ENCODE results near the gene OR6N1.

The OR6N1 gene

DNA sequence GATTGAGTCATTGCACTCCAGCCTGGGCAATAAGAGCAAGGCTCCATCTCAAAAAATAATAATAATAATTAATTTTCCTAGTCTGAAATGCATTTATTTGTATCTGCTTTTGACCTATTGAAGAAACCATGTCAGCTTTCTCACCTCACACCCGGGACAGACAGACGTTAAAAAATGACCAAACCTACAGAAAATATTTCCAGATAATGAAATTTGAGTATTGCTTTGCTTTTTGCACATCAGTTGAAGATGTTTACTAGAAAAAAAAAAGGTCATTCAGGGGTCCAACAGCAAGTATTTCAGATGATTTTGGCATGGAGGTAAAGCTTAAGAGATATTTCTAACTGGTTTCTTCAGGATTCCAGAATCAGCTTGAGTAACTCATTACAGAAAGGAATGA is 17.6 kb downstream of the OR6N1 start, which contains the start of gene OR6K6:
Gene OR6K6 (plus strand): TSS at position 301 of the 400 bp plus-strand sequence. CDS start 168 bp downstream, outside the sequence.
- TF ChIP-seq, protein P1, sequence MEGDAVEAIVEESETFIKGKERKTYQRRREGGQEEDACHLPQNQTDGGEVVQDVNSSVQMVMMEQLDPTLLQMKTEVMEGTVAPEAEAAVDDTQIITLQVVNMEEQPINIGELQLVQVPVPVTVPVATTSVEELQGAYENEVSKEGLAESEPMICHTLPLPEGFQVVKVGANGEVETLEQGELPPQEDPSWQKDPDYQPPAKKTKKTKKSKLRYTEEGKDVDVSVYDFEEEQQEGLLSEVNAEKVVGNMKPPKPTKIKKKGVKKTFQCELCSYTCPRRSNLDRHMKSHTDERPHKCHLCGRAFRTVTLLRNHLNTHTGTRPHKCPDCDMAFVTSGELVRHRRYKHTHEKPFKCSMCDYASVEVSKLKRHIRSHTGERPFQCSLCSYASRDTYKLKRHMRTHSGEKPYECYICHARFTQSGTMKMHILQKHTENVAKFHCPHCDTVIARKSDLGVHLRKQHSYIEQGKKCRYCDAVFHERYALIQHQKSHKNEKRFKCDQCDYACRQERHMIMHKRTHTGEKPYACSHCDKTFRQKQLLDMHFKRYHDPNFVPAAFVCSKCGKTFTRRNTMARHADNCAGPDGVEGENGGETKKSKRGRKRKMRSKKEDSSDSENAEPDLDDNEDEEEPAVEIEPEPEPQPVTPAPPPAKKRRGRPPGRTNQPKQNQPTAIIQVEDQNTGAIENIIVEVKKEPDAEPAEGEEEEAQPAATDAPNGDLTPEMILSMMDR (conservative IDR thresholded peaks at IDR 0.05; ENCODE audit: low read depth, low read length): no peak
- no peak within 1 kb of the TSS for H3K4me3 ChIP-seq (ENCODE audit: low read length)
- DNase-seq (ENCODE audit: low read depth): no peak

DNA sequence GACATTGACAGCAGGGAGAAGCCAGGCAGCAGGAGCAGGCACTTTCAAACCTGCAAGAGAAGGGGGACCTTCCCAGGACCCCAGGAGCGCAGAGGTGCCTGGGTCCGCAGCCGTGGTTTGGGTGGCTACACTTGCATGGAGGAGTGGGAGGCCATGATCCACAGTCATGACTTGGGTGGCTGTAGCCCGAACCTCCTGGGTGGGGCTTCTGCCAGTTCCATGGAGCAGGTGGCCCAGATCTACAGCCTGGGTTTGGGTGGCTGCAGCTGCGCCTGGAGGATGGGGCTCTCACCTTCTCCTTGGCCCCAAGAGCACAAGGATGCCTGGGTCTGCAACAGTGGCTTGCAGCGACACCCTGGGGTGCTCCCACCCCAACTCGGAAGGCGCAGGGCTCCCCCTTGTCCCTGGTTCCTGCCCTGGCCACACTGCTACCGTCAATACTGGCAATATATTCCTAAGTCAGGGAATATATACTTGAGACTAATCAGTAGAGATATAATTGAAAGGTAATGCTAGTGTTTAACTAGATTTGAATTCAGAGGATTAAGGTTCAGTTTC is 19.8 kb downstream of the OR6N1 start:
- DNase-seq (ENCODE audit: low read depth): no peak
- TF ChIP-seq, protein P1 (conservative IDR thresholded peaks at IDR 0.05; ENCODE audit: low read depth, low read length): no peak
- no peak overlapping the region for H3K4me3 ChIP-seq (ENCODE audit: low read length)

DNA sequence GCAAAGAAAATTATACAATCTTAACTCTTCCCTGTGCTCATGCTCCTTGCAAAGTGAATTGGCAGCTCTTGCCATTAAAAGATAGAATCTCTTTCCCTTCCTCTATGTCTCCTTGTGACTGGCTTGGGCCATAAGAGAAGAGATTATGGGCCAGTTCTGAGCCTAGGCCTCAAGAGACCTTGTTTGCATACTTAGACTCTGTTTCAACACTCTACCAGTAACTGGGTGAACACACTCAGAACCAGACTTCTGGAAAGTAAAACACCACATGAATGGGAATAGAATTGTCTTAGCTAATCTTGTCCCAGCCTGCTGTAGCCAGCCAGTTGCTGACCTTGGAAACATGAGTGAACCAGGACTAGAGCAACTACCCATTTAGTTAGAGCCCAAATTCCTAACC is 36.1 kb downstream of the OR6N1 start:
- no peak overlapping the region for H3K4me3 ChIP-seq (ENCODE audit: low read length)
- no peak for DNase-seq (ENCODE audit: low read depth)
- TF ChIP-seq, protein P1 (conservative IDR thresholded peaks at IDR 0.05; ENCODE audit: low read depth, low read length): no peak

DNA sequence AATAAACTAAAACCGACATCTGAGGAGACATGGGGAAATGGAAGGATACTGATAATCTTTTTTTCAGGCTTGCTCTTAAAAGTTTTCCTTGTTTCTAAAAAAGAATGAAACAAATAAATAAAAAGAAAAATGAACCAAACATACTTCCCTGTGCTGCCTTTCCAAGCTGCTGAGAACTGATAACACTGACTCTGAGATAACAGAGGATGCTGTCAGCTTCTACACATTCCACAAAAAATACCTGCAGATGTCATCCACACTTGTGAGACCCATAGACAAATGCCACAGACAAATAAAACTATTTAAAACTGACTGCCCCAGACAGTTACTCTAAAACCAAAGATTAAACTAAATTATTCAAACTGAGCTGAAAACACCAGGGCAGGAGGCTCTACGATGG is 39.5 kb downstream of the OR6N1 start:
- TF ChIP-seq, protein P1 (conservative IDR thresholded peaks at IDR 0.05; ENCODE audit: low read depth, low read length): no peak
- no peak for DNase-seq (ENCODE audit: low read depth)
- no peak overlapping the region for H3K4me3 ChIP-seq (ENCODE audit: low read length)

DNA sequence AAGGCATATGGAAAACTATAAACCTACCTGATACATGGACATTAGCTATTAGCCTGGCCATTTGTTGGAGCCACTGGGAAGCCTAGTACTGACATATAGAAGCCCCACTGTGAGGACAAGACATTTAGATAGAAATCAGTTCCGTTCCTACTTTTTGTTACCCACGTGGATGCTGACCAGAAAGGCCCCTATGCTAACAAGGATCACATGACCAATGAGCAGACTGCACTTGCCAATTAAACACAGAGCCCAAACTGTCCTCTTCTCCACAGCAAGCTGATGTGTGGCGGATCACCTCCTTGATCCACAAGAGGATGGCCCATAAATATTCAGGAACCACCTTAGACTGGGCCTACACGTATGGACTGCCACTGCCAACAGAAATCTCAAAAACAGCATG is 40.3 kb downstream of the OR6N1 start:
- H3K4me3 ChIP-seq (ENCODE audit: low read length): no peak overlapping the region
- TF ChIP-seq, protein P1 (conservative IDR thresholded peaks at IDR 0.05; ENCODE audit: low read depth, low read length): no peak
- no peak for DNase-seq (ENCODE audit: low read depth)

DNA sequence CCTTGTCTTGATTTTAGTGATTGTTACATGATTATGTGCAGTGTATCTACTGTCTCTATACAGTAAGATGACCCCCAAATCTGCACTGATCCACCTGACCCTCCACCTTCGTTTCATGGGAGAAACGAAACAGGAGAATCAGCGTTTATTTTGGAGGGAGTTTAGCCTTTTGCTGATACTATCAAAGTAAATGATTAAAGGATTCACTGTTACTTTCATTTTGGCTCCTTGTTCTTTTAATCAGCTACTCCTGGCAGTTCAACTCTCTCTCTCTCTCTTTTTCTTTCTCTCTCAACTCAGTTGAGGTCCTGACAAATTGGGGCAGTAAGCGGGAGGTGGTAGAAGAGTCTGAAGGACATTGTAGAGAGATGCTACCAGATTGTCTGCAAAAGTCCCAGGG is 41.5 kb downstream of the OR6N1 start:
- TF ChIP-seq, protein P1 (conservative IDR thresholded peaks at IDR 0.05; ENCODE audit: low read depth, low read length): no peak
- no peak for DNase-seq (ENCODE audit: low read depth)
- no peak overlapping the region for H3K4me3 ChIP-seq (ENCODE audit: low read length)

DNA sequence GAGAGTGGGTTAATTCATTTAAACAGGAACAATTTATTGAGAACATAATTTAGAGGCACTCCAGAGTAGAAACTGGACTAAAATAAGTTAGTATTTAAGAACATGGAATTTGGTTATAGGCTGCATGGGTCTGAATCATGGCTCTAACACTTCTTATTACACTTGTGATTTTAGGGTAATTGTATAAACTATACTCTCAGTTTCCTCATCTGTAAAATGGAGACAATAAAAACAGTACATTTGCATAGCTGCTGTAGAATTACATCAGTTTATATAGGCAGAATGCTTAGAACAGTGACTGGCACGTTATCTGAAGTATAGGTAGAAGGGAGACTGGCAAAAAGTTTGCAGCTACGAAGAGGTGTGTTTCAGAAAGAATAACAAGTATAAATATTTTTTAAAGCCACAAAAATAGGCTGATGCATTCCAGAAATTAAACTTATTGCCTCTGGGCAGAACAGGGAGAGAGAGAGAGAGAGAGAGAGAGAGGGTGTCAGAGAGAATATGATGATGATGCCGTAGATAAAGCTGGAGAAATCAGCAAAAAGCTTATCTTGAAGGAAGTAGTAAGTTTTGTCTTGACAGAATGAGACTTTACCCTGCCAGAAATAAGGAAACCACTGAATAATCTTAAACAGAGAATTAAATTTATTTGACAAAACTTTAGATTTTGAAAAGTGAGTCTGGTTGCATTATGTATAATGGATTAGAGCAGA is 43.3 kb downstream of the OR6N1 start:
- H3K4me3 ChIP-seq (ENCODE audit: low read length): no peak overlapping the region
- no peak for DNase-seq (ENCODE audit: low read depth)
- TF ChIP-seq, protein P1 (conservative IDR thresholded peaks at IDR 0.05; ENCODE audit: low read depth, low read length): no peak
